ENCODE measurements around the gene ITGB3. TPM values are rescaled to one million over a fixed set of nuclear protein-coding genes. Genes with fewer than 3 reads are reported as not detected.

Gene ITGB3
- total RNA-seq, 4 donors from 2014 or later, result 7.4 to 28.7 (median 23.5) TPM

GRCh38 chr17:47231866-47232265, 21.8 kb upstream of the ITGB3 start:
- intact Hi-C loops (cut with DNase I; ENCODE audit: low total_unique reads), result no loop called here
- no peaks in the 10 kb centered on the region for H3K9me3 ChIP-seq
- TF ChIP-seq, protein P1, sequence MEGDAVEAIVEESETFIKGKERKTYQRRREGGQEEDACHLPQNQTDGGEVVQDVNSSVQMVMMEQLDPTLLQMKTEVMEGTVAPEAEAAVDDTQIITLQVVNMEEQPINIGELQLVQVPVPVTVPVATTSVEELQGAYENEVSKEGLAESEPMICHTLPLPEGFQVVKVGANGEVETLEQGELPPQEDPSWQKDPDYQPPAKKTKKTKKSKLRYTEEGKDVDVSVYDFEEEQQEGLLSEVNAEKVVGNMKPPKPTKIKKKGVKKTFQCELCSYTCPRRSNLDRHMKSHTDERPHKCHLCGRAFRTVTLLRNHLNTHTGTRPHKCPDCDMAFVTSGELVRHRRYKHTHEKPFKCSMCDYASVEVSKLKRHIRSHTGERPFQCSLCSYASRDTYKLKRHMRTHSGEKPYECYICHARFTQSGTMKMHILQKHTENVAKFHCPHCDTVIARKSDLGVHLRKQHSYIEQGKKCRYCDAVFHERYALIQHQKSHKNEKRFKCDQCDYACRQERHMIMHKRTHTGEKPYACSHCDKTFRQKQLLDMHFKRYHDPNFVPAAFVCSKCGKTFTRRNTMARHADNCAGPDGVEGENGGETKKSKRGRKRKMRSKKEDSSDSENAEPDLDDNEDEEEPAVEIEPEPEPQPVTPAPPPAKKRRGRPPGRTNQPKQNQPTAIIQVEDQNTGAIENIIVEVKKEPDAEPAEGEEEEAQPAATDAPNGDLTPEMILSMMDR (IDR thresholded peaks at IDR 0.05), result no peak
- H3K4me3 ChIP-seq, result no peak overlapping the region
- no peak for DNase-seq
- no peaks in the 10 kb centered on the region for H3K36me3 ChIP-seq
- no peaks in the 10 kb centered on the region for H3K27me3 ChIP-seq
- no peaks in the 10 kb centered on the region for H3K4me1 ChIP-seq
- no peak overlapping the region for H3K27ac ChIP-seq

- Histone ChIP-seq H3K27ac (no peak overlapping the region), H3K4me3 (no peak overlapping the region), H3K36me3 (no peaks in the 10 kb centered on the region), H3K4me1 (no peaks in the 10 kb centered on the region), H3K27me3 (no peaks in the 10 kb centered on the region), H3K9me3 (no peaks in the 10 kb centered on the region)
- intact Hi-C loops (cut with DNase I; ENCODE audit: low total_unique reads), result no loop called here
- no peak for DNase-seq
- no peak for TF ChIP-seq POLR2A (IDR thresholded peaks at IDR 0.05)
- TF ChIP-seq, protein P1 (IDR thresholded peaks at IDR 0.05), result no peak
Measured at GRCh38 chr17:47232465-47232864, 21.2 kb upstream of the ITGB3 start.

- no peaks in the 10 kb centered on the region for H3K27me3 ChIP-seq
- TF ChIP-seq, protein P1 (IDR thresholded peaks at IDR 0.05), result no peak
- TF ChIP-seq POLR2A (IDR thresholded peaks at IDR 0.05), result no peak
- intact Hi-C loops (cut with DNase I; ENCODE audit: low total_unique reads), result no loop called here
- no peaks in the 10 kb centered on the region for H3K4me1 ChIP-seq
- H3K4me3 ChIP-seq, result no peak overlapping the region
- H3K36me3 ChIP-seq, result no peaks in the 10 kb centered on the region
- DNase-seq, result no peak
- H3K27ac ChIP-seq, result no peak overlapping the region
- no peaks in the 10 kb centered on the region for H3K9me3 ChIP-seq
Measured at GRCh38 chr17:47235506-47235905, 18.1 kb upstream of the ITGB3 start.

DNA sequence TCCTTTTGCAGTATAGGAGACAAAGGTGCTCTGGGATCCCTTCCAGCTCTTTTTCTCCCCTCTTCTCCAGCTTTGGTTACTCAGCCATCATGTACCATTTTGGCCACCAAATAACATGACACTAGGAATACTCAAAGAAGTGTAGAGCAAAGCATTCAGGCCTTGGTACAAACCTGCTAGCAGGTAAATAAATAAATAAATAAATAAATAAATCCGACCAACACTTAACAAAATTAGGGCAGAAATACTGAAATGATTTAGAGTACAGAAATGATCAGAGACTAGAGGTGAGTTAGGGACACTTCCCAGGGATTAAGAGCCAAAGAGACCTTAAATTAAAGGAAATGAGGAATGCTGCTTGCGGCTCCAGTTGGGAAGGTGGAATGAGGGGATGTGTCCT, 17.7 kb upstream of the ITGB3 start:
- Histone ChIP-seq H3K27ac (no peak overlapping the region), H3K27me3 (no peaks in the 10 kb centered on the region), H3K9me3 (no peaks in the 10 kb centered on the region), H3K36me3 (no peaks in the 10 kb centered on the region), H3K4me1 (no peaks in the 10 kb centered on the region), H3K4me3 (no peak overlapping the region)
- intact Hi-C loops (cut with DNase I; ENCODE audit: low total_unique reads), result no loop called here
- DNase-seq, result no peak
- TF ChIP-seq POLR2A (IDR thresholded peaks at IDR 0.05), result no peak
- TF ChIP-seq, protein P1 (IDR thresholded peaks at IDR 0.05), result no peak

GRCh38 chr17:47237841-47238240, 15.8 kb upstream of the ITGB3 start:
- H3K4me1 ChIP-seq, result no peaks in the 10 kb centered on the region
- no peak overlapping the region for H3K4me3 ChIP-seq
- no peak for DNase-seq
- intact Hi-C loops (cut with DNase I; ENCODE audit: low total_unique reads), result no loop called here
- no peak overlapping the region for H3K27ac ChIP-seq
- no peaks in the 10 kb centered on the region for H3K27me3 ChIP-seq
- H3K36me3 ChIP-seq, result no peaks in the 10 kb centered on the region
- no peak for TF ChIP-seq POLR2A (IDR thresholded peaks at IDR 0.05)
- TF ChIP-seq, protein P1 (IDR thresholded peaks at IDR 0.05), result no peak
- H3K9me3 ChIP-seq, result no peaks in the 10 kb centered on the region

Measured in uterus (tissue), 4 donors.